ENCODE data around the gene JPH3.
"Not testable (repeated sequence)": the region's sequence is repeated elsewhere in the genome, so short reads cannot be mapped to it uniquely, and the experiment has no call there.

JPH3 gene

DNA sequence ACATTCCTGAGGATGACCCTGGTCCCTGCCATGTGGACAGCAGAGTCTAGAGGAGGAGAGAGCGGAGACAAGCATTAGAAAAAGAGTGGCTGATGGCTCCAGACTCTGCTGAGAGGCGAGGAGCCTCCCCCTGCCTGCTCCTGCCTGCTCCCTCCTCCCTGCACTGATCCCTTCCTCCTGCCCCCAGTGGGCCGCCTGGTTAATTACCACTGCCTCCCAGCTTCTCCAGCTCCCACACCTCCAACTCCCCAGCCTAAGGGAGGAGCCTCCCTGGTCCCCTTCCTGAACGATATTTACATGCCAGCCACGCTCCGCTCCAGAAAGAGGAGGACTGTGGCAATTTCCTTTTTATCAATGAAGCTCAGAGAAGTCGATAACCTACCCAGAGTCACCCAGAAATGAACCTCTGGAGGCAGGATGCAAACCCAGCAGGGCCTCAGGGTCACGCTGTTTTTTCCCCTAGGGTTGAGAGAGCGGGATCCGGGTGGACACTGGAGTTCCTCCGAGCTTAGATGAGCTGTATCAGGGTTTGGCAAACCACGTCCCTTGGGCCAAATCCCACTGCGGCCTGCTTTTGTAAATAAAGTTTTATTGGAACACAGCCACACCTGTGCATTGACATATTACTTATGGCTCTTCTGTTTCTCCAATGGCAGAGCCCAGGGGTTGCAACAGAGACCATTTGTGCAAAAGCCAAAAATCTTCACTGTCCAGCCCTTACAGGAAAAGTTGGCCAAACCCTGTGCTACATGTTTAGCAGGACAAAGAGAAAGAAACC is 27.1 kb upstream of the JPH3 start:
- DNase-seq (ENCODE audit: low spot score), result no peak
- Histone ChIP-seq H3K27ac (no peak overlapping the region), H3K4me3 (no peak overlapping the region)
- TF ChIP-seq, protein P1, sequence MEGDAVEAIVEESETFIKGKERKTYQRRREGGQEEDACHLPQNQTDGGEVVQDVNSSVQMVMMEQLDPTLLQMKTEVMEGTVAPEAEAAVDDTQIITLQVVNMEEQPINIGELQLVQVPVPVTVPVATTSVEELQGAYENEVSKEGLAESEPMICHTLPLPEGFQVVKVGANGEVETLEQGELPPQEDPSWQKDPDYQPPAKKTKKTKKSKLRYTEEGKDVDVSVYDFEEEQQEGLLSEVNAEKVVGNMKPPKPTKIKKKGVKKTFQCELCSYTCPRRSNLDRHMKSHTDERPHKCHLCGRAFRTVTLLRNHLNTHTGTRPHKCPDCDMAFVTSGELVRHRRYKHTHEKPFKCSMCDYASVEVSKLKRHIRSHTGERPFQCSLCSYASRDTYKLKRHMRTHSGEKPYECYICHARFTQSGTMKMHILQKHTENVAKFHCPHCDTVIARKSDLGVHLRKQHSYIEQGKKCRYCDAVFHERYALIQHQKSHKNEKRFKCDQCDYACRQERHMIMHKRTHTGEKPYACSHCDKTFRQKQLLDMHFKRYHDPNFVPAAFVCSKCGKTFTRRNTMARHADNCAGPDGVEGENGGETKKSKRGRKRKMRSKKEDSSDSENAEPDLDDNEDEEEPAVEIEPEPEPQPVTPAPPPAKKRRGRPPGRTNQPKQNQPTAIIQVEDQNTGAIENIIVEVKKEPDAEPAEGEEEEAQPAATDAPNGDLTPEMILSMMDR (IDR thresholded peaks at IDR 0.05), result no peak

DNA sequence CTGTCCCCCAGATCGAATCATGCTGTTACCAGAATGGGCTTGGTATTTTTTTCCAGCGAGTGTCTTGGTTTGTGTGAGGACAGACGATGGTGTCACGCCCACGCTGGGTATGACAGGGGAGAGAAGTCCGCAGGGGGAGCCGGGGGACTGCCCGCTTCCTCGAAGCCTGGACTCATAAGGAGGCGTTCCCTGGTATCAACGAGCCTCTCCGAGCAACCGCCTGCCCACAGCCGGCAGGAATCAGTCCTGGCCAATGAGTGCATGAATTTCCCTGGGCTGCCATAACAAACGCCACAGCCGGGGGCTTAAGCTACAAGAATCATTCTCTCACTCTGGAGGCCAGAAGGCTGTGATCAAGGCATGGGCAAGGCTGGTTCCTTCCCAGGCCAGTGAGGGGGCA is 26.1 kb upstream of the JPH3 start:
- H3K27ac ChIP-seq, result no peak overlapping the region
- DNase-seq (ENCODE audit: low spot score), result no peak
- TF ChIP-seq, protein P1 (IDR thresholded peaks at IDR 0.05), result no peak
- H3K4me3 ChIP-seq, result no peak overlapping the region

DNA sequence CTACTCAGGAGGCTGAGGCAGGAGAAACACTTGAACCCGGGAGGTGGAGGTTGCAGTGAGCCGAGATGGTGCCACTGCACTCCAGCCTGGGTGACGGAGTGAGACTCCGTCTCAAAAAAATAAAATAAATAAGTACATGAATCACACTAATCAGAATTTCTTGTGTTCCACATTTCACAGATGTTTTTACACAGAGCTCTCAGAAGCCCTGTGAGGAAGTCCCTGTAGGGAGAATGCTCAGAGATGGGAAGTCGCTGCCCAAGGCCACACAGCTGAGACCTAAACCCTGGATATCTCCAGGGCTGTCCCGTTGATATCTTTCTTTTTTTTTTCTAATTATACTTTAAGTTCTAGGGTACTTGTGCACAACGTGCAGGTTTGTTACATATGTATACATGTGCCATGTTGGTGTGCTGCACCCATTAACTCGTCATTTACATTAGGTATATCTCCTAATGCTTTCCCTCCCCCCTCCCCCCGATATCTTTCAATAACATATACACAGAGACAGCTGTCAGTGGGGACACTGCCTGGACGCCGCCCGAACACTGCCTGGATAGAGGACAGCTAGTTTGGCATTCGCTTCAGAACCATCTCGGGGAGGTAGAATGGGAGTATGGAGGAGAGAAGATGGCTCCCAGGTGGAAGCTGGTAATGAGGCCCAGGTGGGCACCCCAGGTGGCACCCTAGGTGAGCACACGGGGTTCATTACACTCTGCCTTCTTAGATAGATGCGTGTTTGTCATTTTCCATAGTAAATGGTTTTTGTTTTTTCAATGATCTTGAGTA is 24.0 kb upstream of the JPH3 start:
- not testable (repeated sequence) for H3K4me3 ChIP-seq; DNase-seq (ENCODE audit: low spot score); H3K27ac ChIP-seq

DNA sequence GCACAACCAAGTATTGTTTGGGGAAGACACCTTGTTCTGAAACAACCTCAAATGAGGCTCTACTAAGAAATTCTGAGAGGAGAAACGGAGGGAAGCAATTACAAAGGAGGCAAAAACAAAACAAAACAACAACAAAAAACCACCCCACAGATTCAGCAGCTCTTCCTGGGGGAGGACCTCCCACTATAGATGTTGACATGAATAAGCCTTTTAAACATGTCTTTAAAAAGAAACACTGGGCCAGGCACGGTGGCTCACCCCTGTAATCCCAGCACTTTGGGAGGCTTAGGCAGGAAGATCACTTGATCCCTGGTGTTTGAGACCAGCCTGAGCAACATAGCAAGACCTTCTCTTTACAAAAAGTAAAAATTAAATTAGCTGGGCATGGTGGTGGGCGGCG is 22.6 kb upstream of the JPH3 start:
- no peak overlapping the region for H3K27ac ChIP-seq
- no peak for DNase-seq (ENCODE audit: low spot score)
- H3K4me3 ChIP-seq, result no peak overlapping the region
- TF ChIP-seq, protein P1 (IDR thresholded peaks at IDR 0.05), result no peak

DNA sequence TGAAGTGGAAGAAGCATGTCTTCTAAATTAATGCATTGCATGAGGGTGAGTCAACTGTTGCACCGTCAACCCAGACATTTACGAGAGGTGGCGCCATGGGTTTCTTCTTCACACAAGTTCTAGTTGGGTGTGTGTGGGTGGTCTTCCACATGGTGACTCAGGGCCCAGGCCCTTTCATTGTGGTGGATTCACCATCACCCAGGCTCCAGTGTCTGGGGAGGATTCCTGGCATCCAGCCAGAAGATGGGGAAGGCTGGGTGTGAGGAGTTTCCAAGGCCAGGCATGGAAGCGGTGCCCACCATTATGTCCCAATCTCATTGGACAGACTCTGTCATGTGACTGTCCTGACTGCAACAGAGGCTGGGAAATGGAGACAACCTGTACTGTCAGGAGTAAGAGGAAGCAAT is 21.4 kb upstream of the JPH3 start:
- no peak overlapping the region for H3K4me3 ChIP-seq
- no peak for DNase-seq (ENCODE audit: low spot score)
- TF ChIP-seq, protein P1 (IDR thresholded peaks at IDR 0.05), result no peak
- peak overlapping the region; percentile 93 to 97 for H3K27ac ChIP-seq

DNA sequence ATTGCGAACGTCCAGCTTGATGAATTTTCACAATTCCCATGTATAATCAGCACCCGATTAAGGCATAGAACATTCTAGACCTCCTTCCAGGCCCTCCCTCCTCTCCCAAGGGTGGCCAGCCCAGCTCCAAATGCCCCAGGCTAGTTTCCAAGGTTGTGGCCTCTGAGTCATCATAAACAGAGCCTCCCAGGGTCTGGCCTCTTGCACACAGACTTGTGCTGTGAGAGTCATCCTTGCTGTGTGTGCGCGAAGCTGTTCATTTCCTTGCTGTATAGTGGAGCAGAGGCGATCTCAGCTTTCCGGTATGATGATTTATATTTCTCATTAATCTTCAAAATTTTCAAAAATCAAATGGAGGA is 20.5 kb upstream of the JPH3 start:
- Histone ChIP-seq H3K4me3 (peak overlapping the region; percentile 43), H3K27ac (peak overlapping the region; percentile 93 to 97)
- peak; percentile 94 for DNase-seq (ENCODE audit: low spot score)
- TF ChIP-seq, protein P1 (IDR thresholded peaks at IDR 0.05), result no peak

DNA sequence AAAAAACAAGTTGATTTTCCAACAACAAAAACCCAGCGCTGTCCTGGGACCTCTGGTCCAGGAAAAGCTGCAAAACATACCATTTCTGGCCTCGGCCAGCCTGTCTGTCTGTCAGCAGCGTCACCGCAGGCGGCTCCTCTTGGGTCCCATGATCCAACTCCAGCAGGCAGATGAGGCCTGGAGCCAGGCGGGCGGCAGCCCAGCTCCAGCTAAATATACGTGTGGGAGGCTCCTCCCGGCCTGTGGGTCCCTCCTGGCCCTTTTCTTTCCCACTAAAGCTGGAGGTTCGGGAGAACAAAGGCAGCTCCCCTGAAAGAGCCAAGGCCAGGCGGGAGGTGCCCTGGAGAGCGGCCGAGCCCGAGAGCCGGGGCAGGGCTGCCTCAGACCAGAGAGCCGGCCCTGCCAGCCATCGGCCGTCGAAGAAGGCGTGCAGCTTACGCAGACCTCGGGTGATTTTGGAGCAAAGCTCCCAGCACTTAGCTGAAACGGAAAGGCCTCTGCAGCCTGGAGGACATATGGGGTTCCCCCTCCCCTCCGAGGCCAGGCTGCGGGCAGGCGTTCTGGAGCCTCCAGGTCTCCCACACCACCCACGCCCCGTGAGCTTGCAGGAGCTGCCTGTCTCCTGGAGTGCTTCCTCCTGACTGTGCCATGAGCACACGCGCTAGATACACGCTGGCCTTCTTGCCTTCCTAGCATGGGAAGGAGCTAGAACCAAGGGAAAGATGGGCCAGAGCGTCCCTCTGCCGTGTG is 19.9 kb upstream of the JPH3 start:
- Histone ChIP-seq H3K4me3 (peak overlapping the region; percentile 43), H3K27ac (peak overlapping the region; percentile 93 to 97)
- TF ChIP-seq, protein P1 (IDR thresholded peaks at IDR 0.05), result no peak

More for the DNA sequence above, 19.9 kb upstream of the JPH3 start:
- DNase-seq (ENCODE audit: low spot score), result peak; percentile 87

All from coronary artery (tissue), 2 donors.